Psoas muscle (tissue), 8 donors: Measurements from ENCODE around the gene HLA-DMA. TPM values are rescaled to one million over a fixed set of nuclear protein-coding genes. Genes with fewer than 3 reads are reported as not detected.

Experiments
- ATAC-seq, 4 donors: fragments of 200-7000 bp; cut with Tn5 transposase; one replicate each; pipeline ENCODE4 v1.9.1; 2020; ENCODE audit warnings: moderate library complexity in 3 of 4, mild to moderate bottlenecking in 2 of 4
- DNase-seq, 2 donors: peaks; one replicate each; pipeline ENCODE4 v3.0.0-alpha.2; 2020
- H3K27ac ChIP-seq: fragments of 200-600 bp; one replicate; pipeline ENCODE4 v1.8.0; 2022
- H3K27me3 ChIP-seq, 3 donors: fragments of 200-600 bp in 1 of 3; one replicate each; pipeline versions ENCODE4 v1.6.1 to v1.8.0; 2013 to 2022; ENCODE audit warnings: low read length in 2 of 3, mild to moderate bottlenecking in 2 of 3, moderate library complexity in 1 of 3; ENCODE audit not compliant: insufficient read depth in 3 of 3
- H3K36me3 ChIP-seq, 2 donors: fragments of 200-600 bp in 1 of 2; one replicate each; pipeline versions ENCODE4 v1.6.1 to v1.8.0; 2013 to 2022; ENCODE audit warnings: low read depth in 1 of 2, mild to moderate bottlenecking in 1 of 2, moderate library complexity in 1 of 2; ENCODE audit not compliant: insufficient read depth in 1 of 2
- H3K4me1 ChIP-seq: fragments of 200-600 bp; one replicate; pipeline ENCODE4 v1.8.0; 2022
- H3K4me3 ChIP-seq: fragments of 200-600 bp; one replicate; pipeline ENCODE4 v1.8.0; 2022; ENCODE audit warnings: mild to moderate bottlenecking
- H3K9me3 ChIP-seq: fragments of 200-600 bp; one replicate; pipeline ENCODE4 v1.8.0; 2022
- CTCF ChIP-seq: fragments of 200-600 bp; IDR thresholded peaks from one replicate; pipeline ENCODE4 v1.8.0; 2022; ENCODE audit warnings: antibody characterized with exemption
- whole genome bisulfite sequencing, 3 donors: extraction: QIAGEN DNeasy Blood & Tissue Kit; methylation state at CpG; one replicate each; pipeline versions ENCODE4 v1.1.6 to v1.1.7; 2013; 5-methylcytosine and 5-hydroxymethylcytosine counted together
- intact Hi-C, 2 donors: fragments of 100-400 bp; cut with DNase I; formaldehyde crosslinking; loops; one replicate each; pipeline versions ENCODE4 v1.11.0 to v1.14.2; 2022
- polyA plus RNA-seq, 3 donors: library from polyadenylated mRNA; stranded (reverse); fragments of 200-250 nt; gene quantifications; one replicate each; pipeline ENCODE4 v1.2.3, GENCODE V29; 2013
- total RNA-seq, 4 donors: library from RNA; stranded (reverse); fragmentation: NEBNext Ultra II Directional in 2 of 4; extraction: Animal tissue kit (Norgen Biotek cat#: 25700) in 2 of 4; gene quantifications; one replicate each; pipeline versions ENCODE4 v1.2.1 to v1.2.4, GENCODE V29; 2021 to 2023
- donor health status: healthy with polysubstance abuse.
- donor health status: DM: no; HTN: no; CAD: no; lungs with moderate emphysema.
- donor health status: Bipolar disorder and iron deficiency.
- donor health status: healthy.
- donor health status: DM: yes; HTN: yes; CAD: no.
- donor health status: DM: no; HTN: no; CAD: no.
- donor health status: DM: no; HTN: no; CAD: no.
- donor health status: DM: yes; HTN: yes; CAD: no.

The HLA-DMA gene
- total and polyA plus RNA-seq, 7 donors, result 3.2 to 12.0 (median 7.3) TPM

DNA sequence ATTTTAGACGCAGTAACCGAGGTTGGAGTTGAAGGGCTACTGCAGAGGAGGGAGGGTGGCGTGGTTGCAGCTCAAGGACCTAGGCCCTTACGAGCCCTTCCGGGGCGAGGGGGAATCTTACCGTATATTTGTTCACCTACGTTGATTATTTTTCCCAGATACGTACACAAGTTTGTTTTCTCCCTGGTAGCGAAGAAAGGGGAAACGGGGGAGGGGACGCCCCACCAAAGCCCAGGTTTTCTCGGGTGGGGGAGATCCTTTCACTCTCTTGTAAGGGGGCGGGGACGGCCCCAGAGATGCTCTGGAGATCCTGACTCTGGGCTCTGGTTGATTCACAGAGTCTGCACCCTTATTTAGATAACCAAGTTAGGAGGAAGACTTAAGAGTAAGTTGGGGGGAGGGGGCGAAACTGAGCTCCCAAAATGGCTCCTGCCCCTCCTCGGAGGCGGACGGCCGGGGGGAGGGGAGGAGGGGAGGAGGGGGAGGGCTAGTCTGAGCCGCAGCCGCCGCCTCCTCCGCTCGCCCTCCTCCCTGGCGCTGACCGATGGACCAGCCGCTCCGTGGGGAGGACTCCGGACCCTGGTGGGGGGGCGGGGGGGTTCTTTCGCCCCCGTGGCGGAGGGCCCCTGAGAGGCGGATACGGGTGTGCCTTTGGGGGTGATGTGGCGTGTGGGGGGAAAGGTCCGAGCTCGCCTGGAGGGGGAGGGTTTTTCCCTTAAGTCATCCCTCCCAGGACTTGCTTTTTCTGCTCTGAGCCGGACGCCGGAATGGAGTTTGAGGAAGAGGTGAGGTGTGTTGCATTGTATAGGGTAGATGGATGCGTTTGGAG lies 17.7 kb upstream of the HLA-DMA start:
- Histone ChIP-seq H3K36me3 (peaks cover 11 to 35% of the 10 kb centered on the region in 2 donors), H3K27ac (peak overlapping the region; percentile 100), H3K4me1 (peaks cover 25% of the 10 kb centered on the region), H3K27me3 (no peaks in the 10 kb centered on the region), H3K4me3 (peak overlapping the region; percentile 79), H3K9me3 (no peaks in the 10 kb centered on the region)
- ATAC-seq (peak; percentile 48 to 63 (median 55)), DNase-seq (peak; percentile 93 to 96)
- intact Hi-C loops, result loop anchor here (5.0 to 10.0 kb wide), 2 partner anchors 232 to 1156 kb away; partner anchors contain the start of genes HSD17B8 (in 1 of the 2), HSPA1A (in 1 of the 2), HSPA1L (in 1 of the 2) and RXRB (in 1 of the 2)
- no peak for TF ChIP-seq CTCF
- 0 to 1% (median 0%) methylated on average over 35 to 43 of the region's 43 CpGs for WGBS, 3 donors

DNA sequence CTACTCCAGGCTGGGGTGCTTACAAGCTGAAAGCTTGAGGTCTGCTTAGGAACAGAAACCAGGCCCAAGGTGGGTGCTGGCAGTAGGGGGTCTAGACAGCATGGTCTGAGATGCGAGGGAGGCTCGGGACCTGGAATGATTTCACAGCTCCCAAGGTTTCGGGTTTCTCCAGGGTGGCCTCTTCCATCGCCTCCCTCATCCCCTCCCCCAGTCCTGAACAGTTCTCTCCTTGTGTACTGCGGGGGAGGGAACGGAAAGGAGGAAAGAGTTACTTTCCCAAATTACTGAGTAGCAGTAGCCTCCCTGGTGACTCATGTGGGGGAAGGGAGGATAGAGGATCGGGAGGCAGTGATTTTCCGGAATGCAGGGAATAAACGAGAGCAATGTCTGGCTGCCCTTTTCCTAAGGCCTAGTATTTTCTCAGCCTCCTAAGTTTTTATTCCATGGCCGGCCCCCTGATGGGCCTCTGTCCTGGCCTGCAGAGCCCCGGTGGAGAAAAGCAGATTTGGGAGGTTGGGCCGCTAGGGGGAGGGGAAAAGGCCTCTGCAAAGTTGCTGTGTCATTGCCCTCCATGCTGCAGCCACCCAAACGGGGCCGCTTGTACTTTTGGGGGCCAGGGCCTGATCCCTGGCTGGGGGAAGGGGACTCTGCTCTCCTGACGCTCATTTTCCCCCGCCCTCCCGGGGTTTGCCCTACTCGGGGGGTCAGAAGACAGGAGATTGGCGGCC lies 17.0 kb upstream of the HLA-DMA start:
- peak; percentile 38 for TF ChIP-seq CTCF
- peak overlapping the region; percentile 100 for H3K27ac ChIP-seq
- peak overlapping the region; percentile 79 for H3K4me3 ChIP-seq
- intact Hi-C loops, result loop anchor here (5.0 to 10.0 kb wide), 3 partner anchors 38 to 1155 kb away; partner anchors contain the start of genes HSD17B8 (in 1 of the 2), HSPA1A (in 1 of the 2), HSPA1L (in 1 of the 2) and RXRB (in 1 of the 2)
- peaks cover 9 to 27% of the 10 kb centered on the region in 2 donors for H3K36me3 ChIP-seq
- ATAC-seq (peak; percentile 37 to 46 (median 46)), DNase-seq (peak; percentile 78 to 88)
- peaks cover 21% of the 10 kb centered on the region for H3K4me1 ChIP-seq
- 0% methylated on average over 18 to 19 of the region's 19 CpGs for WGBS, 3 donors
- no peaks in the 10 kb centered on the region for H3K27me3 ChIP-seq
- H3K9me3 ChIP-seq, result no peaks in the 10 kb centered on the region

GRCh38 chr6:32968867-32969684 lies 16.2 kb upstream of the HLA-DMA start:
- peak; percentile 72 to 88 for DNase-seq
- Histone ChIP-seq H3K4me1 (peaks cover 21% of the 10 kb centered on the region), H3K27ac (peak overlapping the region; percentile 100), H3K4me3 (peak overlapping the region; percentile 79), H3K36me3 (peaks cover 8 to 20% of the 10 kb centered on the region in 2 donors), H3K9me3 (no peaks in the 10 kb centered on the region), H3K27me3 (no peaks in the 10 kb centered on the region)
- WGBS, 3 donors, result 0 to 1% (median 0%) methylated on average over 35 to 40 of the region's 40 CpGs
- intact Hi-C loops, result loop anchor here in 1 of 2 donors (5.0 kb wide), 1 partner anchor 37 kb away; no protein-coding TSS in a partner anchor
- no peak for TF ChIP-seq CTCF
- ATAC-seq, result peak; percentile 21 to 50 (median 49)
